ENCODE results near the gene NR6A1. TPM values are rescaled to one million over a fixed set of nuclear protein-coding genes. Genes with fewer than 3 reads are reported as not detected.

The NR6A1 gene
- polyA plus RNA-seq, 2 donors: 0.68 to 1.4 TPM

DNA sequence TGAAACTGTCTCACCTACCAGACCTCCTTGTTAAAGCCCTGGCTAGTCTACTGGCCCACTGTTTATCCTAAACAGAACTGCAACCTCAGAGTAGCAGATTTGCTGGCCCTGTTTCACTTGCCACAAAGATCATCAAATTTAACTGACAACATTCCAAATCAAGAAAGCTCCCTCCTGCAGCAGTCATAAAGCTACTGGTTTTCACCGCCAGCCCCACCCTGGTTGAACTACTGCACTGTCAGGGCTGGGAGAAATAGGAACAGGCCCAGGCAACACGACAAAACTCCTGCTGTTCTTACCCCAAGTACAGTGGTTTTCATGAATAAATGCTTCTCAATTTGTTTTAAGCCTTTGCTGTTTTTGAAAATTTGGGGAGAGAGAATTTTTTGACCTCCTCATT lies 63.0 kb downstream of the NR6A1 start:
- H3K9me3 ChIP-seq (ENCODE audit: control insufficient read depth in 2 of 2, insufficient read depth in 1 of 2, low read depth in 1 of 2, low read length in 1 of 2): no peaks in the 10 kb centered on the region
- 43 to 46% methylated on average over 2 of the region's 2 CpGs for WGBS, 2 donors
- no peak overlapping the region for H3K27ac ChIP-seq (ENCODE audit: low read depth in 2 of 2, low read length in 1 of 2)

DNA sequence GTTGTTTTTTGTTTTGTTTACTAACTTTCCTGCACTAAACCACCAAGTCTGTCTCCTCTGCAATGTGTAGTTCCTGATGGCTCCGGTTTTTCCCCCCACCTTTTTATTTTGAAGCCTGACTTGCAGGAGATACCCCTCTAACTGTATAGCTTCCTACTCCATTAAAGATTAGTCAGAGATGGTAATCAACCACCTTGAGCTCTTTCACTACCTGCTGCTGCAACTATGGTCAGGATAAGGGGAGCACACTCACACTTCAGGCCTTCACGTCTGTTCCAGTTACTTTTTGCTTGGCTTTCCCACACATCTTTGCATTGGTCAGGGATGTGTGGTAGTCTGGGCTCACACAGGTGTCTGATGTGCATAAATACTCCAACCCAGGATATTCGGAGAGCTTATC lies 63.4 kb downstream of the NR6A1 start:
- H3K27me3 ChIP-seq (ENCODE audit: control insufficient read depth in 1 of 2, insufficient read depth in 2 of 2, low read length in 2 of 2): no peaks in the 10 kb centered on the region
- 65 to 78% methylated on average over 3 of the region's 3 CpGs for WGBS, 2 donors
- H3K4me1 ChIP-seq (ENCODE audit: control insufficient read depth in 2 of 2, insufficient read depth in 2 of 2, low read length in 1 of 2): no peaks in the 10 kb centered on the region
- H3K36me3 ChIP-seq (ENCODE audit: control insufficient read depth in 2 of 2, insufficient read depth in 2 of 2, low read length in 1 of 2): no peaks in the 10 kb centered on the region
- no peak overlapping the region for H3K27ac ChIP-seq (ENCODE audit: low read depth in 2 of 2, low read length in 1 of 2)
- H3K4me3 ChIP-seq (ENCODE audit: low read depth in 1 of 2, low read length in 2 of 2): no peak overlapping the region
- no peaks in the 10 kb centered on the region for H3K9me3 ChIP-seq (ENCODE audit: control insufficient read depth in 2 of 2, insufficient read depth in 1 of 2, low read depth in 1 of 2, low read length in 1 of 2)

More for the DNA sequence above, 63.0 kb downstream of the NR6A1 start:
- no peaks in the 10 kb centered on the region for H3K4me1 ChIP-seq (ENCODE audit: control insufficient read depth in 2 of 2, insufficient read depth in 2 of 2, low read length in 1 of 2)
- H3K27me3 ChIP-seq (ENCODE audit: control insufficient read depth in 1 of 2, insufficient read depth in 2 of 2, low read length in 2 of 2): no peaks in the 10 kb centered on the region
- H3K4me3 ChIP-seq (ENCODE audit: low read depth in 1 of 2, low read length in 2 of 2): no peak overlapping the region
- H3K36me3 ChIP-seq (ENCODE audit: control insufficient read depth in 2 of 2, insufficient read depth in 2 of 2, low read length in 1 of 2): no peaks in the 10 kb centered on the region

DNA sequence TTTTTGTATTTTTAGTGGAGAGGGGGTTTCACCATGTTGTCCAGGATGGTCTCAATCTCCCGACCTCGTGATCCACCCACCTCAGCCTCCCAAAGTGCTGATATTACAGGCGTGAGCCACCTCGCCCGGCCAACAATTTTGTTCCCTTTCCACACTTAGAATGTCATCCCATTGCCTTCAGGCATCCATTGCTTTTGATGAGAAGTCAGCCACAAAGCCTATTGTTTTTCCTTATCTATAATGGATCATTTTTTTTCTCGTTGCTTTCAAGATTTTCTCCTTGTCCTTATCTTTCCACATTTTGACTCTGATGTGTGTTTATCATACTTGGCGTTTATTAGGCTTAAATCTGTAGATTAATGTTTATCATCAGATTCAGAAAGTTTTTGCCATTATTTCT lies 64.4 kb downstream of the NR6A1 start:
- Histone ChIP-seq H3K36me3 (ENCODE audit: control insufficient read depth in 2 of 2, insufficient read depth in 2 of 2, low read length in 1 of 2) (no peaks in the 10 kb centered on the region), H3K27me3 (ENCODE audit: control insufficient read depth in 1 of 2, insufficient read depth in 2 of 2, low read length in 2 of 2) (no peaks in the 10 kb centered on the region), H3K9me3 (ENCODE audit: control insufficient read depth in 2 of 2, insufficient read depth in 1 of 2, low read depth in 1 of 2, low read length in 1 of 2) (no peaks in the 10 kb centered on the region), H3K27ac (ENCODE audit: low read depth in 2 of 2, low read length in 1 of 2) (no peak overlapping the region), H3K4me3 (ENCODE audit: low read depth in 1 of 2, low read length in 2 of 2) (no peak overlapping the region), H3K4me1 (ENCODE audit: control insufficient read depth in 2 of 2, insufficient read depth in 2 of 2, low read length in 1 of 2) (no peaks in the 10 kb centered on the region)
- 93% methylated on average over 7 of the region's 7 CpGs for WGBS, 2 donors

DNA sequence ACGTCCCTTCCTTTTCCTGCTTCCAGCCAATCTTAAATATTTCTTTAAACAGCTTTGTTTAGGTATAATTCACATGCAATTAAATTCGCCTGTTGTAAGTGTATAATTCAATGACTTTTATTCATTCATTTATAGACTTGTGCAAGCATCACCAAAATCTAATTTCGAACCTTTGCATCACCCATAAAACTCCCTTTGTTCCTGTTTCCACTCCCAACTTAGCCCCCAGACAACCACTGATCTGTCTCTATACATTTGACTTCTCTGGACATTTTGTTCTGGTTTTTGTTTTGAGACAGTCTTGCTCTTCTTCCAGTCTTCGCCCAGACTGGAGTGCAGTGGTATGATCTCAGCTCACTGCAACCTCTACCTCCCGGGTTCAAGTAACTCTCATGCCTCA lies 71.5 kb downstream of the NR6A1 start:
- H3K27me3 ChIP-seq (ENCODE audit: control insufficient read depth in 1 of 2, insufficient read depth in 2 of 2, low read length in 2 of 2): no peaks in the 10 kb centered on the region
- no peaks in the 10 kb centered on the region for H3K36me3 ChIP-seq (ENCODE audit: control insufficient read depth in 2 of 2, insufficient read depth in 2 of 2, low read length in 1 of 2)
- 86 to 91% methylated on average over 5 of the region's 5 CpGs for WGBS, 2 donors
- H3K4me1 ChIP-seq (ENCODE audit: control insufficient read depth in 2 of 2, insufficient read depth in 2 of 2, low read length in 1 of 2): no peaks in the 10 kb centered on the region
- H3K9me3 ChIP-seq (ENCODE audit: control insufficient read depth in 2 of 2, insufficient read depth in 1 of 2, low read depth in 1 of 2, low read length in 1 of 2): no peaks in the 10 kb centered on the region
- H3K4me3 ChIP-seq (ENCODE audit: low read depth in 1 of 2, low read length in 2 of 2): no peak overlapping the region
- no peak overlapping the region for H3K27ac ChIP-seq (ENCODE audit: low read depth in 2 of 2, low read length in 1 of 2)

DNA sequence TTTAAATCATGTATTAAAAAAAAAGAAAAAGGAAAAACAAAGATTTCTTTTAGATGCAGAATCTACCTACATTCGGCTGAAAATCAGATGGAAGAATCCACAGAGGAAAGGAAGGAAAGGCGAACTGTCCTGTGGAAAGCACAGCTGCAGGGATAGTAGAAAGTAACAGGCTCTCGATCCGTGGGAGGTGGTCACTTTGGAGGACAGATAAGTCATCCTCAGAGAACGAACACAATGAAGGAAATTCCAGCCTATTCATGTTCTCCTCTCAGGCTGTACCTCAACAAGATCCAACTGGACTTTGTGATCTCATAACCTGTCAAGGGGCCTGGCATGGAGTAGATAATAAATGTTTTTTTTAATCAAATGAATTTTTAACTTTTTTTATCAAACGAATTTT lies 72.8 kb downstream of the NR6A1 start:
- Histone ChIP-seq H3K4me3 (ENCODE audit: low read depth in 1 of 2, low read length in 2 of 2) (no peak overlapping the region), H3K27me3 (ENCODE audit: control insufficient read depth in 1 of 2, insufficient read depth in 2 of 2, low read length in 2 of 2) (no peaks in the 10 kb centered on the region), H3K27ac (ENCODE audit: low read depth in 2 of 2, low read length in 1 of 2) (no peak overlapping the region), H3K9me3 (ENCODE audit: control insufficient read depth in 2 of 2, insufficient read depth in 1 of 2, low read depth in 1 of 2, low read length in 1 of 2) (no peaks in the 10 kb centered on the region), H3K4me1 (ENCODE audit: control insufficient read depth in 2 of 2, insufficient read depth in 2 of 2, low read length in 1 of 2) (no peaks in the 10 kb centered on the region), H3K36me3 (ENCODE audit: control insufficient read depth in 2 of 2, insufficient read depth in 2 of 2, low read length in 1 of 2) (no peaks in the 10 kb centered on the region)
- WGBS, 2 donors: 48 to 55% methylated on average over 6 of the region's 6 CpGs

DNA sequence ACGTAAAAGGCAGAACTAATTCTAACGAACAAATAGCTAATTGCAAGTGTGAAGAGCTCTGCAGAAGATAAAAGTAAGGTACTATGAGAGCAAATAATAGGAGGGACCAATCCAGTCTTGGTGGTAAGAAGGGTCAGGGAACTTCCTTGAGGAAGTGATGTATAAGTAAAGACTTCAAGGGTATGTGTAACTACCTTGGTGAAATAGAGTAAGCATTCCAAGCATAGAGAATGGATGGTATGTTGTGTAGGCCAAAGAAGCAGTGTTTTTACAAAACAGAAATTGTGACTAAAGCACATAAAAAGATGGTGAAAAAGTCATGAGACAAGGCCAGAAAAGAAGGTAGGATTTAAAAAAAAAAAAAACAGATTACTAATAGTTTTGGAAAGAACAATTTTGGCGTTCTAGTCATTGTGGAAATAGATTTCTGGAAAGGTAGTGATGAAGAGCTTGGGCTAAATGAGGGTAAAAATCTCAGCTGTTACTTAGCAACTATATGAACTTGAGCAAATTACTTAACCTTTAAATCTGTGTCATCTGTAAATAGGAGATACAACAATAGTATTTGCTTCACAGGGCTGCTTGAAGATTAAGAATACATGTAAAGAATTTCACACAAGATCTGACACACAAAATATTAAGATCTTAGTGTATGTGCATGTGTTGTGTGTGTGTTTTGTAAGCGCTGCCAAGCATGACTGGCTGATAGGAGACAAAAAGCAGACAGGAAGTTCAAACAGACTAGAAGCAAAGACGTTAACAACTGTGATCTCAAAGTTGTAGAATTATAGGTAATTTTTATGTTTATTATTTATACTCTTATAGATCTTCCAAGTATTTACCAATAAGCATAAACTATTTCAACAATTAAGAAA lies 73.5 kb downstream of the NR6A1 start:
- Histone ChIP-seq H3K4me1 (ENCODE audit: control insufficient read depth in 2 of 2, insufficient read depth in 2 of 2, low read length in 1 of 2) (no peaks in the 10 kb centered on the region), H3K9me3 (ENCODE audit: control insufficient read depth in 2 of 2, insufficient read depth in 1 of 2, low read depth in 1 of 2, low read length in 1 of 2) (no peaks in the 10 kb centered on the region), H3K4me3 (ENCODE audit: low read depth in 1 of 2, low read length in 2 of 2) (no peak overlapping the region), H3K36me3 (ENCODE audit: control insufficient read depth in 2 of 2, insufficient read depth in 2 of 2, low read length in 1 of 2) (no peaks in the 10 kb centered on the region), H3K27ac (ENCODE audit: low read depth in 2 of 2, low read length in 1 of 2) (no peak overlapping the region), H3K27me3 (ENCODE audit: control insufficient read depth in 1 of 2, insufficient read depth in 2 of 2, low read length in 2 of 2) (no peaks in the 10 kb centered on the region)
- WGBS, 2 donors: 71 to 79% methylated on average over 5 of the region's 5 CpGs

DNA sequence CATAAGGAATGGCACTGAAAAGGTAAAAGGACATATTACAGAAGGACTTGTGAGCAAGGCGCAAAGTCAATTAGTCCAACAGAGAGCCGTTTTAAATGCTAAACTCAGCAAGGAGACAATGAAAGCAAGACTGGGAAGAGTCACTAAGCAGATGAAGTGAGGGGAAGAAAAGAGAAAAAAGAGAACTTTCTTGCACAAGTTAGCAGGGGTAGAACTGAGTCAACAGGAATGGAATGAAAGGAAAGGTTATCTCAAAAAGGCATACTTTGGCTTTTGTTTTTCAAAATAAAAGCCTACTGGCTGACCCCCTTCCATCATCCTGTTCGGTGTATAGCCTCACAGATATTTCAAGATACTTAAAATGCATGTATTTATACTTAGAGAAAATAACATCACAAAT lies 75.0 kb downstream of the NR6A1 start:
- H3K4me1 ChIP-seq (ENCODE audit: control insufficient read depth in 2 of 2, insufficient read depth in 2 of 2, low read length in 1 of 2): no peaks in the 10 kb centered on the region
- H3K27ac ChIP-seq (ENCODE audit: low read depth in 2 of 2, low read length in 1 of 2): no peak overlapping the region
- H3K27me3 ChIP-seq (ENCODE audit: control insufficient read depth in 1 of 2, insufficient read depth in 2 of 2, low read length in 2 of 2): no peaks in the 10 kb centered on the region
- WGBS, 2 donors: 75 to 95% methylated on average over 3 of the region's 3 CpGs
- no peaks in the 10 kb centered on the region for H3K9me3 ChIP-seq (ENCODE audit: control insufficient read depth in 2 of 2, insufficient read depth in 1 of 2, low read depth in 1 of 2, low read length in 1 of 2)
- no peak overlapping the region for H3K4me3 ChIP-seq (ENCODE audit: low read depth in 1 of 2, low read length in 2 of 2)
- no peaks in the 10 kb centered on the region for H3K36me3 ChIP-seq (ENCODE audit: control insufficient read depth in 2 of 2, insufficient read depth in 2 of 2, low read length in 1 of 2)

DNA sequence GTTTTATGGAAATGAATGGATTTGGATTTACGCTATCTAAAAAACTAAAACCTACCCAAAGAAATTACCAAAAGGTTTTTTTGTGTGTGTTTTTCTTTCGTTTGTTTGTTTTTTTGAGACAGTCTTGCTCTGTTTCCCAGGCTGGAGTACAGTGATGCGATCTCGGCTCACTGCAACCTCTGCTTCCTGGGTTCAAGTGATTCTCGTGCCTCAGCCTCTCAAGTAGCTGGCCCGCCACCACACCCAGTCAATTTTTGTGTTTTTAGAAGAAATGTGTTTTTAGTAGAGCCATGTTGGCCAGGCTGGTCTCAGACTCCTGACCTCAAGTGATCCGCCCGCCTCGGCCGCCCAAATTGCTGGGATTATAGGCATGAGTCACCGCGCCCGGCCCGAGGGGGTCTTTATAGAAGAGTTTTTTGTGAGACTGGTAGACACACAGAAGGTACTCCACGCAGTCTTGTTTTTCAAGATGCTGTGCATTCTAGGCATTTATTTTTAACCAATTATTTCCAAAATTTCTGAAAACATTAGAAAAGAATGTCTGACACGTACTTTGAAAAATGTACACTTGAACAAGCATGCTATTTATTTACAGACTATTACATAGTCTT lies 75.7 kb downstream of the NR6A1 start:
- no peaks in the 10 kb centered on the region for H3K4me1 ChIP-seq (ENCODE audit: control insufficient read depth in 2 of 2, insufficient read depth in 2 of 2, low read length in 1 of 2)
- no peaks in the 10 kb centered on the region for H3K27me3 ChIP-seq (ENCODE audit: control insufficient read depth in 1 of 2, insufficient read depth in 2 of 2, low read length in 2 of 2)
- no peaks in the 10 kb centered on the region for H3K9me3 ChIP-seq (ENCODE audit: control insufficient read depth in 2 of 2, insufficient read depth in 1 of 2, low read depth in 1 of 2, low read length in 1 of 2)
- H3K27ac ChIP-seq (ENCODE audit: low read depth in 2 of 2, low read length in 1 of 2): no peak overlapping the region
- 88 to 94% methylated on average over 16 of the region's 16 CpGs for WGBS, 2 donors
- no peak overlapping the region for H3K4me3 ChIP-seq (ENCODE audit: low read depth in 1 of 2, low read length in 2 of 2)
- H3K36me3 ChIP-seq (ENCODE audit: control insufficient read depth in 2 of 2, insufficient read depth in 2 of 2, low read length in 1 of 2): no peaks in the 10 kb centered on the region

DNA sequence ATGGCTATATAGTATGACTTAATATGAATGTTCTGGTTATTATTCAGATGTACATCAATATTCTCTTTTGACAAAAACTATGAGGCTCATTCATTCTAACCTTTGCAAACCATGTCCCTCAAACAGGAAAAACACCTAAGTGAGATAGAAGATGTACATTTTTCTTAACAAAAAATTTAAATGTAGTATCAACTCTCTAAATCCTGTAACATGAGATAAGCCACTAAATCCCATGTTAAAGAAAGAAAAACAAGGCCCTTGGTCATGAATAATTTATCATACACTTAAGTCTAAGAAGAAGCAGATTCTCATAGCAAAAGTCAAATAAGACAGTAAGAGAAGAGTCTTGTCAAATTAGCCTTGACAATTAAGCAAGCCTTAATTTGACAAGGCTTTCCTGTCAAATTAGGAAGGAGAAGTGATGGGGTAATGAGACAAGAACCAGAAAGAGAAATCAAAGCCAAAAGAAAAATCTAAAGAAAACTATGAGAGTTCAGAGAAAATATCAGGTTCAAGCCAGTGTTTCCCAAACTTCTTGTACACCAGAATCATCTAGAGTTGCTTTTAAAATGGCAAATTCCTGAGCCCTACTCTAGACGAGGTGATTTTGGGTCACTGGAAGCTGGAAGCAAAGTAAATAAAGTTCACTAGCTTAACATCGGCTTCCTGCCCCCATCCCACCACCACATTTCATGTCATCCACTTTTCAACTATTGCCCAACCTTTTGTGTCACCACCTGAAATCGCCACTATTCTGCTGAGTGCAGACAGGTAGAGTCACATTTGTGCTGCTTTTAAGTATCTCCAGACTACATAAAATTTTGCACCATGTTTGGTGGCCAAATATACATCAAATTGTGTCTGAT lies 76.5 kb downstream of the NR6A1 start:
- no peaks in the 10 kb centered on the region for H3K36me3 ChIP-seq (ENCODE audit: control insufficient read depth in 2 of 2, insufficient read depth in 2 of 2, low read length in 1 of 2)
- WGBS, 2 donors: 69 to 71% methylated on average over 3 of the region's 3 CpGs
- no peaks in the 10 kb centered on the region for H3K9me3 ChIP-seq (ENCODE audit: control insufficient read depth in 2 of 2, insufficient read depth in 1 of 2, low read depth in 1 of 2, low read length in 1 of 2)
- no peaks in the 10 kb centered on the region for H3K4me1 ChIP-seq (ENCODE audit: control insufficient read depth in 2 of 2, insufficient read depth in 2 of 2, low read length in 1 of 2)
- H3K27ac ChIP-seq (ENCODE audit: low read depth in 2 of 2, low read length in 1 of 2): no peak overlapping the region
- no peak overlapping the region for H3K4me3 ChIP-seq (ENCODE audit: low read depth in 1 of 2, low read length in 2 of 2)
- no peaks in the 10 kb centered on the region for H3K27me3 ChIP-seq (ENCODE audit: control insufficient read depth in 1 of 2, insufficient read depth in 2 of 2, low read length in 2 of 2)

Measured in esophagus (tissue), 2 donors.